ENCODE results near the gene PLEKHA5. TPM values are rescaled to one million over a fixed set of nuclear protein-coding genes. Genes with fewer than 3 reads are reported as not detected.

PLEKHA5 gene
- total and polyA plus RNA-seq, 7 donors: 7.0 to 32.6 (median 14.7) TPM

DNA sequence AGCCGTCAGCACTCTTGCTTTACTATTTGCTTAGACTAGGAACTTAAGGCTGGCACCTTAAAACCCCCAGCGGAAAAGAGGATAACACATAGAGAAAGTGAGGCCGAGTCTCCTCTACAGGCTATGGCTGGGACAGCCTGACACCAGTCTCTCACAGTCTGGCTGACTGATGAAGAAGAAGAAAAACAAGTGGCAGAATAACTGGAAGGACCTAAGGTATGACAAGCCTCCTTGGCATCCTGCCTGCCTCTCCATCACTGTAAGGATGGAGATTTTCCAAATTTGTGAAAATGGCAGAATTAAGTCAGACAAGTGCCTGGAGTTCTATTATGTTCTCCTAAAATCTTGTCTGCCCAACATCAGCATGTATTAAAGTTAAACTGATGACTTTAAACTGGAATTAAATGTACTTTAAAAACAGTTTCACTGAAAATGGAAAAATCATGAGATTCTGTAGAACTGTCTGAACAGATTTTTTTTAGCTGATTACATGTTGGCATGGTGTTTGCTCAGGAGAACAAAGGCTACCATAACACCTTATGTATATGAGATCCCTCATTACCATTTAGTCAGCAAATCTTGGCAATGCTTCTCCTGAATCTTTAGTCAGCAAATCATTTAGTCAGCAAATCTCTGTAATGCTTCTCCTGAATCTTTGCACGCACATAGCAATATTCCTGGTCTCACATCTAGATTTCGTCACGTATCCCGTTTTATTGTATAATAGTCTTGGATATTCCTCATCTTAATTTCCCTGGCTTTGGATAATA is 169.5 kb downstream of the PLEKHA5 start:
- DNase-seq: no peak
- WGBS, 2 donors: 95% methylated on average over 7 of the region's 7 CpGs

DNA sequence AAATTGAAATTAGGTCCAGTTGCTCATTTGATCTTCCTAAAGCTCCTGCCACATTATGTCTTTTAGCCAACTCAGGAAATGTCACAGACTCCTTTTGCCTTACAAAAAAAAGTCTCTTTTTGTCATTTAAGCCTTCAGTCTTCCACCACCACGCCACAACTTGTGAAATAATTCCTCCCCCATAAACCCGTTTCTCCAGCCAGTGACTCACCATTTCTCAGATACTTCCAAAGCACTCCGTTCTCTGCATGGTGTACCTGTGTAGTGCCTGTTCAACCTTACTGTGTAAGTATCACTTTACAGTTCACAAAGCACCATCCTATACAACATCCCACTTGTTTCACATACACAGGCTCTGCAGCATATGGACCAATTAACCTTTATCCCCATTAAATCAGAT is 170.2 kb downstream of the PLEKHA5 start:
- Histone ChIP-seq H3K4me3 (no peak overlapping the region), H3K4me1 (no peaks in the 10 kb centered on the region), H3K9me3 (no peaks in the 10 kb centered on the region), H3K36me3 (no peaks in the 10 kb centered on the region), H3K27me3 (no peaks in the 10 kb centered on the region), H3K27ac (no peak overlapping the region)
- TF ChIP-seq EP300 (IDR thresholded peaks at IDR 0.05) (no peak), POLR2AphosphoS5 (IDR thresholded peaks at IDR 0.05) (no peak), POLR2A (IDR thresholded peaks at IDR 0.05) (no peak)
- TF ChIP-seq, protein P1, sequence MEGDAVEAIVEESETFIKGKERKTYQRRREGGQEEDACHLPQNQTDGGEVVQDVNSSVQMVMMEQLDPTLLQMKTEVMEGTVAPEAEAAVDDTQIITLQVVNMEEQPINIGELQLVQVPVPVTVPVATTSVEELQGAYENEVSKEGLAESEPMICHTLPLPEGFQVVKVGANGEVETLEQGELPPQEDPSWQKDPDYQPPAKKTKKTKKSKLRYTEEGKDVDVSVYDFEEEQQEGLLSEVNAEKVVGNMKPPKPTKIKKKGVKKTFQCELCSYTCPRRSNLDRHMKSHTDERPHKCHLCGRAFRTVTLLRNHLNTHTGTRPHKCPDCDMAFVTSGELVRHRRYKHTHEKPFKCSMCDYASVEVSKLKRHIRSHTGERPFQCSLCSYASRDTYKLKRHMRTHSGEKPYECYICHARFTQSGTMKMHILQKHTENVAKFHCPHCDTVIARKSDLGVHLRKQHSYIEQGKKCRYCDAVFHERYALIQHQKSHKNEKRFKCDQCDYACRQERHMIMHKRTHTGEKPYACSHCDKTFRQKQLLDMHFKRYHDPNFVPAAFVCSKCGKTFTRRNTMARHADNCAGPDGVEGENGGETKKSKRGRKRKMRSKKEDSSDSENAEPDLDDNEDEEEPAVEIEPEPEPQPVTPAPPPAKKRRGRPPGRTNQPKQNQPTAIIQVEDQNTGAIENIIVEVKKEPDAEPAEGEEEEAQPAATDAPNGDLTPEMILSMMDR (IDR thresholded peaks at IDR 0.05): no peak
- intact Hi-C loops (cut with DNase I): no loop called here
- WGBS, 2 donors: 87 to 88% methylated on average over 3 of the region's 3 CpGs
- DNase-seq: no peak

More for the DNA sequence above, 169.5 kb downstream of the PLEKHA5 start:
- no peak overlapping the region for H3K27ac ChIP-seq
- H3K4me1 ChIP-seq: no peaks in the 10 kb centered on the region
- TF ChIP-seq EP300 (IDR thresholded peaks at IDR 0.05): no peak
- TF ChIP-seq POLR2A (IDR thresholded peaks at IDR 0.05): no peak
- TF ChIP-seq POLR2AphosphoS5 (IDR thresholded peaks at IDR 0.05): no peak
- TF ChIP-seq, protein P1 (IDR thresholded peaks at IDR 0.05): no peak
- intact Hi-C loops (cut with DNase I): no loop called here
- H3K27me3 ChIP-seq: no peaks in the 10 kb centered on the region
- no peaks in the 10 kb centered on the region for H3K36me3 ChIP-seq
- no peak overlapping the region for H3K4me3 ChIP-seq
- H3K9me3 ChIP-seq: no peaks in the 10 kb centered on the region

DNA sequence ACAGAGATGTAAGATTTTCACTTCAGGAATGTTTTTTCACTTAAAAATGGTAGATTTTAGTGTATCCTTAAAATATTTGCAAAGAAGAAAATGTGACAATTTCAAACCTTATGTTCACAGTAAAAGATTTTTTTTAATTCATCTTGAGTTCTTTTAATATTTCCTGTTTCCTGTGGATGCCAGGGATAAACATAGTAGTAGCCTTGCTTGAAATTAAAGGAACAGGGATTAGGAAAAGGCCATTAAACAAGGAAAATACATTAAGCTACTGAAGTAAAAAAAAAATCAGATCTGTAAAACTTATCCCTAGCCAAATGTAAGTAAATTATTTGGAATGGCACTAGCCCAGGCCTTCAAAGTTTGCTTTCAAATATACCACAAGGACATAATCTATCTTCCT is 171.7 kb downstream of the PLEKHA5 start:
- H3K27me3 ChIP-seq: no peaks in the 10 kb centered on the region
- H3K27ac ChIP-seq: no peak overlapping the region
- TF ChIP-seq, protein P1 (IDR thresholded peaks at IDR 0.05): no peak
- TF ChIP-seq EP300 (IDR thresholded peaks at IDR 0.05): no peak
- no peak for TF ChIP-seq POLR2AphosphoS5 (IDR thresholded peaks at IDR 0.05)
- TF ChIP-seq POLR2A (IDR thresholded peaks at IDR 0.05): no peak
- H3K36me3 ChIP-seq: no peaks in the 10 kb centered on the region
- DNase-seq: no peak
- intact Hi-C loops (cut with DNase I): no loop called here
- H3K9me3 ChIP-seq: no peaks in the 10 kb centered on the region
- H3K4me3 ChIP-seq: no peak overlapping the region
- H3K4me1 ChIP-seq: no peaks in the 10 kb centered on the region

DNA sequence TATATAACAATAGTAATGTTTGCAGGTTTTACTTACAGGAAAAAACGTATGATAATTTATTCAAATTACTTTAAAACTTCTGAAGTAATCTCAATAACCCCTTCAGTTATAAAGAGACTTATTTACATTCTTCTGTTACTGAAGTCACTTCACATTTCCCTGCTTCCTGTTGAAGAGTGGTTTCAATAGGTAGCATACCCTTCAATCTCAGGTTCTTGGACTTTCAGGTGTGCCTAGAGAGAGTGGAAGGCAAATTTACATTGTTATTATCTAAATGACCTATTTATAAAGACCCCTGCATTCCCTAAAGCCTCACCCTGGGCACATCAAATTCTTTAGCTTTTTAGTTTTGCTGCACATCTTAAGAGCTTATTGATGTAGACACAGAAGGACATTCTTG is 172.2 kb downstream of the PLEKHA5 start:
- no peak for DNase-seq
- Histone ChIP-seq H3K36me3 (no peaks in the 10 kb centered on the region), H3K27ac (no peak overlapping the region), H3K9me3 (no peaks in the 10 kb centered on the region), H3K27me3 (no peaks in the 10 kb centered on the region), H3K4me3 (no peak overlapping the region), H3K4me1 (no peaks in the 10 kb centered on the region)
- intact Hi-C loops (cut with DNase I): no loop called here
- TF ChIP-seq EP300 (IDR thresholded peaks at IDR 0.05): no peak
- TF ChIP-seq, protein P1 (IDR thresholded peaks at IDR 0.05): no peak
- TF ChIP-seq POLR2AphosphoS5 (IDR thresholded peaks at IDR 0.05): no peak
- 63 to 77% methylated on average over 1 of the region's 1 CpG for WGBS, 2 donors

Data from sigmoid colon (tissue), 7 donors.